ENCODE results near the gene PCSK6. TPM values are rescaled to one million over a fixed set of nuclear protein-coding genes. Genes with fewer than 3 reads are reported as not detected.
"Not testable (repeated sequence)": the region's sequence is repeated elsewhere in the genome, so short reads cannot be mapped to it uniquely, and the experiment has no call there.

PCSK6 gene
- total RNA-seq, 1 experiment from 2014 or later = 10.6 TPM

- no TSS peak for BruUV-seq (replicated peaks)
- no peak overlapping the region for H3K27ac ChIP-seq (ENCODE audit: low read length)
- no peaks in the 10 kb centered on the region for H3K4me1 ChIP-seq (ENCODE audit: control insufficient read depth, insufficient read depth, low read length)
- ATAC-seq (no peak), DNase-seq (ENCODE audit: low read depth, low spot score) (no peak)
- ChIA-PET POLR2A (no interaction called here), CTCF (no interaction called here)
- in situ Hi-C loops (cut with HindIII; ENCODE audit: low pct_unique_long_range_greater_than_20kb, low sequenced_read_pairs) = no loop called here
- TF ChIP-seq CTCF (IDR thresholded peaks at IDR 0.05) (no peak), SIN3A (IDR thresholded peaks at IDR 0.05; ENCODE audit: borderline replicate concordance, insufficient read depth, low read depth, low read length) (no peak), POLR2AphosphoS5 (IDR thresholded peaks at IDR 0.05; ENCODE audit: low read depth, low read length) (no peak), TCF7L2 (IDR thresholded peaks at IDR 0.05; ENCODE audit: low read depth, low read length) (no peak), REST (IDR thresholded peaks at IDR 0.05; ENCODE audit: insufficient read depth in 1 of 2, low read depth in 2 of 2, low read length in 1 of 2) (no peak)
- H3K9me3 ChIP-seq (ENCODE audit: control insufficient read depth, insufficient read depth, low read depth, low read length) = no peaks in the 10 kb centered on the region
- intact Hi-C loops (cut with micrococcal nuclease; ENCODE audit: unreplicated experiment) = no loop called here
- H3K4me3 ChIP-seq (ENCODE audit: low read depth in 2 of 2, low read length in 2 of 2) = no peak overlapping the region
- no peaks in the 10 kb centered on the region for H3K36me3 ChIP-seq (ENCODE audit: control insufficient read depth, insufficient read depth, low read length)
- no peaks in the 10 kb centered on the region for H3K27me3 ChIP-seq (ENCODE audit: control insufficient read depth, insufficient read depth, low read length)
Observed at GRCh38 chr15:101404245-101404644, 85.3 kb downstream of the PCSK6 start.

GRCh38 chr15:101402883-101403282 is 86.6 kb downstream of the PCSK6 start:
- BruUV-seq (replicated peaks); H3K36me3 ChIP-seq (ENCODE audit: control insufficient read depth, insufficient read depth, low read length); ATAC-seq; POLR2A ChIA-PET; H3K9me3 ChIP-seq (ENCODE audit: control insufficient read depth, insufficient read depth, low read depth, low read length); DNase-seq (ENCODE audit: low read depth, low spot score); CTCF ChIA-PET; H3K27me3 ChIP-seq (ENCODE audit: control insufficient read depth, insufficient read depth, low read length); intact Hi-C loops (cut with micrococcal nuclease; ENCODE audit: unreplicated experiment); H3K27ac ChIP-seq (ENCODE audit: low read length); H3K4me1 ChIP-seq (ENCODE audit: control insufficient read depth, insufficient read depth, low read length); H3K4me3 ChIP-seq (ENCODE audit: low read depth in 2 of 2, low read length in 2 of 2); in situ Hi-C loops (cut with HindIII; ENCODE audit: low pct_unique_long_range_greater_than_20kb, low sequenced_read_pairs): not testable (repeated sequence)

GRCh38 chr15:101401286-101401685 is 88.2 kb downstream of the PCSK6 start:
- intact Hi-C loops (cut with micrococcal nuclease; ENCODE audit: unreplicated experiment) = no loop called here
- H3K27me3 ChIP-seq (ENCODE audit: control insufficient read depth, insufficient read depth, low read length) = no peaks in the 10 kb centered on the region
- no peak for TF ChIP-seq SIN3A (IDR thresholded peaks at IDR 0.05; ENCODE audit: borderline replicate concordance, insufficient read depth, low read depth, low read length)
- TF ChIP-seq TCF7L2 (IDR thresholded peaks at IDR 0.05; ENCODE audit: low read depth, low read length) = no peak
- TF ChIP-seq CTCF (IDR thresholded peaks at IDR 0.05) = no peak
- no peak for TF ChIP-seq POLR2AphosphoS5 (IDR thresholded peaks at IDR 0.05; ENCODE audit: low read depth, low read length)
- TF ChIP-seq REST (IDR thresholded peaks at IDR 0.05; ENCODE audit: insufficient read depth in 1 of 2, low read depth in 2 of 2, low read length in 1 of 2) = no peak
- in situ Hi-C loops (cut with HindIII; ENCODE audit: low pct_unique_long_range_greater_than_20kb, low sequenced_read_pairs) = no loop called here
- H3K9me3 ChIP-seq (ENCODE audit: control insufficient read depth, insufficient read depth, low read depth, low read length) = no peaks in the 10 kb centered on the region
- CTCF ChIA-PET = no interaction called here
- H3K27ac ChIP-seq (ENCODE audit: low read length) = no peak overlapping the region
- ATAC-seq (no peak), DNase-seq (ENCODE audit: low read depth, low spot score) (no peak)
- no TSS peak for BruUV-seq (replicated peaks)
- no peaks in the 10 kb centered on the region for H3K4me1 ChIP-seq (ENCODE audit: control insufficient read depth, insufficient read depth, low read length)
- POLR2A ChIA-PET = no interaction called here
- H3K4me3 ChIP-seq (ENCODE audit: low read depth in 2 of 2, low read length in 2 of 2) = no peak overlapping the region
- no peaks in the 10 kb centered on the region for H3K36me3 ChIP-seq (ENCODE audit: control insufficient read depth, insufficient read depth, low read length)

Data from Panc1 (cell line).